ENCODE measurements around the gene IGFBP3. TPM values are rescaled to one million over a fixed set of nuclear protein-coding genes. Genes with fewer than 3 reads are reported as not detected.

IGFBP3 gene
- total and polyA plus RNA-seq, 2 of the 13 experiments (the other 11 are each of a cell fraction or from before 2014, with no cell fraction given) = 57.5 TPM; not detected in 1

GRCh38 chr7:45874408-45875131 lies 46.5 kb downstream of the IGFBP3 start (continued):
- TF ChIP-seq ATF4 (CRISPR knock-in tag; IDR thresholded peaks at IDR 0.05) (peak in 1 of 2 experiments; percentile 82; a peak in 2 of 4 replicates), MED1 (CRISPR knock-in tag; IDR thresholded peaks at IDR 0.05) (peak; percentile 96), ZNF501 (CRISPR knock-in tag; IDR thresholded peaks at IDR 0.05) (peak; percentile 48; the same call in 1 of the 2 replicates), GATAD2A (CRISPR knock-in tag; IDR thresholded peaks at IDR 0.05) (peak; percentile 43; the same call in 1 of the 2 replicates), GABPB1 (CRISPR knock-in tag; IDR thresholded peaks at IDR 0.05) (0 out of 2 replicates have a peak, but pooled peaks have one; percentile 3), RXRB (CRISPR knock-in tag; IDR thresholded peaks at IDR 0.05; ENCODE audit: borderline replicate concordance) (peak; percentile 41; the same call in 1 of the 2 replicates), ZNF572 (CRISPR knock-in tag; IDR thresholded peaks at IDR 0.05) (no peak), GATA4 (IDR thresholded peaks at IDR 0.05; ENCODE audit: borderline replicate concordance, low read depth) (0 out of 2 replicates have a peak, but pooled peaks have one; percentile 46), TBX2 (CRISPR knock-in tag; IDR thresholded peaks at IDR 0.05; ENCODE audit: borderline replicate concordance) (no peak), ZNF687 (CRISPR knock-in tag; IDR thresholded peaks at IDR 0.05) (peak; percentile 90), MTA1 (CRISPR knock-in tag; IDR thresholded peaks at IDR 0.05; ENCODE audit: borderline replicate concordance) (no peak), ZNF24 (IDR thresholded peaks at IDR 0.05) (peak; percentile 73; the same call in 1 of the 2 replicates), ZFP36L2 (CRISPR knock-in tag; IDR thresholded peaks at IDR 0.05) (no peak), ZNF101 (CRISPR knock-in tag; IDR thresholded peaks at IDR 0.05; ENCODE audit: borderline replicate concordance, low read depth) (no peak), ZNF616 (CRISPR knock-in tag; IDR thresholded peaks at IDR 0.05; ENCODE audit: low read depth) (no peak), SKIL (CRISPR knock-in tag; IDR thresholded peaks at IDR 0.05; ENCODE audit: borderline replicate concordance) (no peak), SP5 (CRISPR knock-in tag; IDR thresholded peaks at IDR 0.05; ENCODE audit: borderline replicate concordance, low read depth) (0 out of 2 replicates have a peak, but pooled peaks have one; percentile 40), ZNF605 (CRISPR knock-in tag; IDR thresholded peaks at IDR 0.05) (no peak), ZNF496 (CRISPR knock-in tag; IDR thresholded peaks at IDR 0.05; ENCODE audit: insufficient replicate concordance) (no peak)

Data from HepG2 (cell line).